HG03159 (cell line): ENCODE measurements around the gene SORCS2.

ENCODE experiments used
- ATAC-seq: cut with Tn5 transposase; IDR thresholded peaks from one replicate; pipeline ENCODE4 v1.9.1; 2021; ENCODE audit warnings: mild to moderate bottlenecking, moderate library complexity; ENCODE audit not compliant: unreplicated experiment

The SORCS2 gene

DNA sequence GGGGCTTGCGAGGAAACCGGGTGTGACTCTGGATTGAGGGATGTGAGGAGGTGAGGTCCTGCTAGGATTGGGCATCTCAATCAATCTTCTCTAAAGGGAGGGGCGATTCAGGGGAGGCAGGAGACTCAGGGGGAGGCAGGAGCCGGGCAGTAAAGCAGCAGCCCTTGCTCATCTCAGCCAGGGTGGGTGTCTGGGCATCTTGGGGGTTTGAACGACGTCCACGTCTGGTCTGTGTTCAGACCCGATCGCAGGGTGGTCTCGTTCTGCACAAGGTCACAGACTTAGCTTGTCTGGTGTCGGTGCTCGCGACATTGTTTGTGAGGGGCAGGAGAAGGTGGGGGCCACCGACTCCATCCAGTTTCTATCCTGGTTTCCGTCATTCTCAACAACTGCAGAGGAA, 473.7 kb downstream of the SORCS2 start:
- no peak for ATAC-seq

DNA sequence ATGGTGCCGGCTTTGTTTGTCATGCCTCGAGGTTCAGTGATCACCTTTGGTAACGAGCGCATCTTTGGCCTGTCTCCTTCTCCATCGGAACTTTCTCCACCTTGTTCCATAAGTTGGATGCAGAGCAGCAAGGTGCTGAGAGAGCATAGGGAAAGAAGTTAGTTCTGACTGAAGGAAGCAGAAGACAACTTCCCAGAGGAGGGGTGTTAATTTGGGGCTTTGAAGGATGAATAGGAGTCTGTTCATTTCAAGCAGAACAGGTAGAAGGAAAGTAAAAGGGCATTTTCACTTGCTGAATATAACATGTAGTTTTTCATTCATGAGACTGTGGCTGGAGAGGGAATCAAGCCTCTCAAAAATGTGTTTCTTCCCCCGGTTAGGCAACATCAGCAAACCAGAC, 474.4 kb downstream of the SORCS2 start:
- ATAC-seq, result no peak

DNA sequence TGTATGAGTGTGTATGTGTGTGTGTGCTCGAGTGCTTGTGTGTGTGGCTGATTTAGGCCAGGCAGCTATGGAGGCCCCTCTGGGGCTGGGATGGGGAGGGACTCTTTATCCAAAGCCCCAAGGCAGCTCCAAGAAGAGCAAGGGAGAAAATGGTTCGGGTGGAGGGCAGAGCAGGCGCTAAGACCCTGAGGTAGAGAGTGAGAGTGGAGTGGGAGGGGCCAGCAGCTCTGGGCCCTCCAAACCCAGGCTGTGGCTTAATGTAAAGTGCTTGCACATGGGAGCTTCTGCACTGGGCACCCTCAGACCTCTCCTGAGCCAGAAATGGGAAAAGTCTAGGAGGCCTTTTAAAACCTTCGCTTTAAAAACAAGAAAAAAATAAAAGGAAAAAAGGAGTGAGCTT, 475.9 kb downstream of the SORCS2 start:
- ATAC-seq, result no peak

DNA sequence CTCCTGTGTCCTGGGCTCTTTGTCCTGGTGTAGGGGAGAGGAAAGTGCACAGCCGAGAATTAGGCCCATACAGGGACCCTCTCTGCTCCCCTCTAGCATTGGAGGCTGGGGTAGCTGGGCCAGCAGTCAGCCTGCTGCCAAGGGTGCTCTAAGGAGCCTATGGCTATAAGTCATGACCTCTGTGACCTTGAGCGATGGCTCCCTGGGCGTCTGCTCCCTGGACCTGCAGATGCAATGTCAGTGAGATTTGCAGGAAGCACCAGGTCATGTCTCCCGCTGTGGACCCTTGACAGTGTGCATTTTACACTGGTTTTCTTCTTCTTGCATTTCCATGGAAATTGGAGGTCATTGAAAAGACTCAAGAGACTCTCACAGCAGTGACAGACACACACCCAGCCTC, 476.5 kb downstream of the SORCS2 start:
- no peak for ATAC-seq

DNA sequence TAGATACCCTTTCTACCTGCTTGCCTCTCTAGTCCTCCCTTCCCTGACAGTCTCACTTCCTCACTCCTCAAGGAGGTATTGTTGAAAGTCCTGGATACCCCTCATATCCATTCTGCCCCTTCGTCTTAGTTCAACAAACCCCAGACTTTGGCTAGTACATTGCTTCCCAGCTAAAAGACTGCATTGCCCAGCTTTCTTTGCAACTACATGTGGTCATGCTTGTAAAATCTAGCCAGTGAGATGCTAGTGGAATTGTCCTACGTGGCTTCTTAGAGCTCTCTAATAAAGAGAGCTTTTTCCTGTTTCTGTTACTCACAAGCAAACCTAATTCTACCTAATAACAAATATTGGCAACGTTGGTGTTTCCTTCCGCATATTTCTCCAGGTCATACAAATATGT, 480.3 kb downstream of the SORCS2 start:
- ATAC-seq, result no peak

DNA sequence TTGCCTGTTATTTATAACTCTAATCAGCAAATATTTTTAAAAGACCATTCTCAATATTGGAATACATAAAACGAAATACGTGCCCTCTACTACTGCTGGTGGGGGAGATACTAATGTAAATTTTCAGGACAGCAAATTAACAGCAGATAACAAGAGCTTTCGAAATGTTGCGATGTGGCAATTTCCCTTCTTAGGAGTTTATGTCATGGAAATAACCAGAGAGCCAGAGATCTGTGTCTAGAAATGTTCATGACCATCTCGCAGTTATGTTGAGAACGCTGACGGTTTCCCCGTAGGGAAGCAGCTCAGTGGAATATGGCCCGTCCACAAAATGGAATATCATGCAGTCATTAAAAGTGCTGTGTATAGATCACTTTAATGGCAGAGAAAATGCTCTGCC, 480.8 kb downstream of the SORCS2 start:
- ATAC-seq, result no peak

DNA sequence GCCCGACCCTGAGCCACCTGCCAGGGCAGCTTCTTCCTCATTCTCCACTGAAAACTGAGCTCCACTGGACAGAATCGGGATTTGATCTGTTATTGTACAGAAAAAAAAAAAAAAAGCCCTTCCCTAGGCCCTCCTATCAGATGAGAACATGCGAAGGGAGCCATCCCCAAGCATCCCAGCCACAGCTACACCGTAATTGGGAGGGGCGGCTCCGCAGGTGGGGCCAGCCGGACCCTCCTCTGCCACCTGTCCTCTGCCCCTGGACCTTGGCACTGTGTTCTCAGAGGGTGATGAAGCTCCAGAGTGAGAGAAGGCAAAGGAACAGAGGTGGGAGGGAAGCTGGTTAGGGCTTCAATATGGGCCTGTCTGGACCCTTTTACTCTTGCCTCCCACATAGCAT, 482.4 kb downstream of the SORCS2 start:
- ATAC-seq, result no peak

DNA sequence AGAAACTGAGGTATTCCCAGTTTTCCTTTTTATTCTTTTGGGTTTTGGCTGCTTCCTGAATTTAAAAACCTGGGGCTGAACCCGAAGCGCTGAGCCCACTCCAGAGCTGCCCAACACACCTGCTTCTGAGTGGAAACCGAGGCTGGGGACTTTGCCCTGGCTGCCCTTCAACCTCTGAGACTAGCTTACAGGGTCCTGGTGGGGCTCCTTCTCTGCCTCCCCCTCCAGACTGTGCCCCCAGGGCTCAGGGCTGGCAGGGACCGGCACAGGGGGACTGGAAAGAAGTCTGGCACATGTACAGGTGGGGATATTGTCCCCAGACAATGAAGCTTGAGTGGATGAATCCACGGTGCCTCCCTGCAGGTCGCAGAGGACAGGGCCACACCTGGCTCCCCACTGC, 482.8 kb downstream of the SORCS2 start:
- ATAC-seq, result no peak

DNA sequence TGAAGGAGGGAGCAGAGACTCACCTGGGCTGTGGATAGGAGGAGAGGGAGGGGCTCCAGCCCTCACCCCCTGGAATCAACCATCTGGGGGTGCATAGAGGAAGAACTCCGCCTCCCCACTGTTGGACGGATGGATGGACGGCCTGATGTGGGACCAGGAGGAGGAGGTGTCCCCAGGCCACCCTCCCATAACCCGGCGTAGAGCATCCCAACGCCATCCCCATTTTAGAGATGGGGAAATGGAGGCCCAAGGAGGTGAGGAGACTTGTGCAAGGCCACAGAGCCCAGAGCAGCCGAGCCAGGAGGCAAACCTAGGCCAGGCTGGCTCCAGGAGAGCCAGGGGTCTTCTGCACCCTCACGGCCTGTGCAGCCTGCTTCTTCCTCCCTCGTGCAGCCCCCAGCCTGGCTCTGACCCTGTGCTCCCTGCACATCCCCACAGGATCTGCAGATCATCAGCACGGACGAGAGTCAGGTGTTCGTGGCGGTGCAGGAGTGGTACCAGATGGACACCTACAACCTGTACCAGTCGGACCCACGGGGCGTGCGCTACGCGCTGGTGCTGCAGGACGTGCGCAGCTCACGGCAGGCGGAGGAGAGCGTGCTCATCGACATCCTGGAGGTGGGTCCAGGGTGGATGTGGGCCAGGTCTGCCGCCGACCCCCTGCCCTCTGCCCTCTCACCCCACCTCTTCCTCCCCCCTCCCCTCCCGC, 483.4 kb downstream of the SORCS2 start:
- ATAC-seq, result no peak

DNA sequence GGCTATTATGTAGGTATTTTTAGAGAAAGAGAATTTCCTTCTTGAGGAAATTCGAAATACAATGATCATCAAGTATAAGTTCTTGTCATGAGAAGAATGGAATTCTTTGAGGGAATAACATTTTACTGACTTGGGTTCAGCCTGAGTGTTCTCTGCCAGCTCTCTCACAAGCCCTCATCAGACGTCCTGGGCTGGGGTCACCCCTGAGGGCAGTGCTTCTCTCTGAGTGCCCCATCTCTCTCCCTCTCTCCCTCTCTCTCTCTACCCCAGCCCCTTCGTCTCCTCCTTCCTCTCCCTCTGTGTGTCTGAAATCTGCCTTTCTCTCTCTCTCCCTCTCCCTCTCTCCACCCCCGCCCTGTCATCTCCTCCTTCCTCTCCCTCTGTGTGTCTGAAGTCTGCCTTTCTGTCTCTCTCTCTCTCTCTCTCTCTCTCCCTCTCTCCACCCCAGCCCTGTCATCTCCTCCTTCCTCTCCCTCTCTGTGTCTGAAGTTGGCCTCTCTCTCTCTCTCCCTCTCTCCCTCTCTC, 484.1 kb downstream of the SORCS2 start:
- ATAC-seq, result no peak

DNA sequence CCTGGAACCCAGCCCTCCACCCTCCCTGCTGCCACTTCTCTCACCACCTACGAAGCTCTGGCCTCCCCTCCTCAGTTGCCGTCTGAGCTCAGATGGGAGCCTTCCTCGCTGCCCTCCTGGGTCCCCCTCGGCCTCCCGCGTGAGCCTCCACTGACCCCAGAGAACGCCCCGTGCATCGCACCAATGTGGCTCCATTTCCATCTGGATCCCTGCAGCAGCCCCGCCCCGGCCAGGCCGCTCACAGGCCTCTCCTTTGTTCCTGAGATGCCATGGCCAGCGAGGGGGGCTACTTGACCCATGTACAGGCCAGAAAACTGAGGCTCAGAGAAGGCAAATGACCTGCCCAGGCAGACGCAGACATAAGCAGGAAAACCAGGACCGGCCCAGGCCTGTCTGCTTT, 484.7 kb downstream of the SORCS2 start:
- no peak for ATAC-seq

DNA sequence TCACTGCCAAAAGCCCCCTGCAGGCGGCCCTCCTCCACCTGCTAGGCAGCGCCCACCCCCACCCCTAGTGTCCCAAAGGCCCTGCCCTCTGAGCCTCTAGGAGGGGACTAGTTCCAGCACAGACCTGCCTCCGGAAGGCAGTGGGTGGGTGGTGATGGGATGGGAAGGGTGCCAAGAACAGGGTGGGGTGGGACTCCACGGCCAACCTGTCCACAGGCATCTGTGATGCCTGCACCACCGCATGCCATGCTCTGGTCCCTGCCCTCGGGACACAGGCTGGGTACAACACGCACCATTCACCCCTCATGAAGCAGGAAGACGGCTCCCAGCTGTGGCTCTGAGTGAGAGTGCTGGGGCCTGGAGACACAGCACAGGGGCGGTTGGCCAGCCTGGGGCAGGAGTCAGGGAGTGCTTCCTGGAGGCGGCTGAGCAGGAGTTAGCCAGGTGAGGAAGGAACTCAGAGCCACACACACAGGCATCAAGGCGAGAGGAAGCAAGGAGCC, 485.5 kb downstream of the SORCS2 start:
- ATAC-seq, result no peak

DNA sequence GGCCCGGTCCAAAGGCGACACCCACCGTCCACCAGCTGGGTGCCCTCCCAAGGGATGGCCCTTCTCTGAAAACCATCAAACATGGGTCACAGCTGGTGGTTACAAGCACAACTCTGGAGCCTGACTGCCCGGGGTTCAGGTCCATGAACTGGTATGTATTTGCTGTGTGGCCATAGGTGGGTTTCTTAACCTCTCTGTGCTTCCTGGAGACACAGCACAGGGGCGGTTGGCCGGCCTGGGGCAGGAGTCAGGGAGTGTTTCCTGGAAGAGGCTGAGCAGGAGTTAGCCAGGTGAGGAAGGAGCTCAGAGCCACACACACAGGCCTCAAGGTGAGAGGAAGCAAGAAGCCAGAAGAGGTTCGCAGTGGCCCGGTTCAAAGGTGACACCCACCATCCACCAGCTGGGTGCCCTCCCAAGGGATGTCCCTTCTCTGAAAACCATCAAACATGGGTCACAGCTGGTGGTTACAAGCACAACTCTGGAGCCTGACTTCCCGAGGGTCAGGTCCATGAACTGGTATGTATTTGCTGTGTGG, 486.0 kb downstream of the SORCS2 start:
- no peak for ATAC-seq

DNA sequence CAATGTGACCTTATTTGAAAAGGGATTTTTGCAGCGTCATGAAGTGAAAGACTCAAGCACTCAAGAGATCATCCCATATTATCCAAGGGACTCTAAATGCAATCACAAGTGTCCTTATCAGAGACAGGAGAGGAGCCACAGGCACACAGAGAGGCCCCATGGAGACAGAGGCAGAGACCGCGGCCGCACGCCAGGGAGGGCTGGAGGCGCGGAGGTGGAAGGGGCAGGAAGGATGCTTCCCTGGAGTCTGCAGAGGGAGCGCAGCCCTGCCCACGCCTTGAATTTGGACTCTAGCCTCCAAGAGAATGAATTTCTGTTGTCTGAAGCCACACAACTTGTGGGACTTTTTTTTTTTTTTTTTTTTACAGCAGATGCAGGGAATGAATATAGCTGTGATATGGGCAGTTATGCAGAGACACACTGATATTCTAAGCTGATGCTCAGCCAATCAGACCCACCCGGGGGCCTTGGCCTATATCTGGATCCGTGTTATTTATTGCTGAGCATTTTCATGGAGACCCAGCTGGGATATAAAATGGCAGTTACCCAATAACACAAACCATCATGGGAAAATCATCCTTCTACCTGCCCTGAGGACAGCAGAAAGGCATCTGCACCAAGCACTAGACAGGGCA, 487.2 kb downstream of the SORCS2 start:
- ATAC-seq, result no peak

DNA sequence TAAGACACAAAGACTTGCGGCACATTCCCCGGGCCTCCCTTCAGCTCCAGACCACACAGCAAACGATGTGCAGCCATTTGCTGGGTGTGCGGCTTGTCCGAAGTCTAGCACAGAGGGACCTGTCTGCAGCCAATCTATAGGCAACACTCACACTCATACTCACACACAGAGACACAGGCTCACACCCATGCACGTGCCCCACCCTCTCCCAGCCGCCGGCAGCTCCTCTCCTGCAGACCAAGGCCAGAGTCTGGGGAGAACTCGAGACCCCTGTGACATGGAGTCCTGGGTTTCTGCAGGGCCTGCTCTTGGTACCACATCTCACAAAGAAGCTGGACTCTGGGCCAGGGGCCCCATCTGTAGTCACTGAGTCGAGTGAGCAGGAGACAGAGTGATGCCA, 487.8 kb downstream of the SORCS2 start:
- ATAC-seq, result no peak

DNA sequence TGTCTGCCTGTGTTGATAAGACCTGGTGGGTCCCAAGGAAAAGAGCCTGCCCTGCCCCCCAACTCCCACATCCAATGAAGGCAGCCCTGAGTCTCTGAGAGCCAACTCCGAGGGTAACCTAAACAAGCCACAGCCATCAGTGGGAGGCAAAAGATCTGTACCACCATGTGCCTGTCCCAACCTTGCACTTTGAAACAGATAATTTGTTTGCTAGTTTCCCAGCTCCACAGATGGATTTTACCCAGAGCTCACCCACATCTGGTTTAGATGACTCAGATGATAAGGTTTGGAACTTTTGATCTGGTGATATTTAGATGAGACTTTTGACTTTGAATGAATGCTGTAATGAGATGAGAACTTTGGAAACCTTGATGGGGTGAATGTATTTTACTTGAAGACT, 488.4 kb downstream of the SORCS2 start:
- ATAC-seq, result no peak

DNA sequence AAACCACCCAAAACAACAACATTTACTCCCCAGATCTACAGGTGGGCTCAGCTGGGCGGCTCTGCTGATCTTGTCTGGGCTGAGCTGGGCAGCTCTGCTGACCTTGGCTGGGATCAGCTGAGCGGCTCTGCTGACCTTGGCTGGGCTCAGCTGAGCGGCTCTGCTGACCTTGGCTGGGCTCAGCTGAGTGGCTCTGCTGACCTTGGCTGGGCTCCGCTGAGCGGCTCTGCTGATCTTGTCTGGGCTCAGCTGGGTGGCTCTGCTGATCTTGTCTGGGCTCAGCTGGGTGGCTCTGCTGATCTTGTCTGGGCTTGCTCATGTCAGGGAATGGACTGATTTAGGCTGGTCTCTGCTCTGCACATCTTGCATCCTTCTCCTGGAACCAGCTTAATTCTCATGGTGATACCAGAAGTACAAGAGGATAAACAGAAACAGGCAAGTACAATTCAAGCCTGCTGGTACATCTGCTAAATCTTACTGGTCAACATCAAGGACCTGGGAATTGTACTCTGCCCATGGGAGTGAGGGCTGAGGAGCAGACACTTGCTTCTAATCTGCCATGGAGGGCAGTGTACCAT, 490.9 kb downstream of the SORCS2 start:
- ATAC-seq, result no peak

DNA sequence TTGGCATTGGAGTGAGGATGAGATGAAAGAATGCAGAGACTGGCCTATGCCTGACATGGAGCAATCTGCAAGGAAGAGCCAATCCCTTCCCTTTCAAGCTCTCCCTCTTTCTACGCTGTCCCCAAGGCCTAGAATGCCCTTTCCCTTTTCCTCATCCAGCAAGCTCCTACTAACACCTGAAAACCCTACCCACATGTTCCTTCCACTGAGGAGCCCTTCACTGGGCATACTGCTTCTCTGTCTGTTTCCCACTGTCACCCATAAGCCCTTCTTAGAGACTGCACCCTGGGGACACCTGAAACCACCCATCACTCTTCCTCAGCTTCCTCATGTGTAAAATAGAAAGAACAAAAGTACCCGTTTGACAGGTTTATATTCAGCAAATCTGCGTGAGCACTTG, 492.0 kb downstream of the SORCS2 start:
- no peak for ATAC-seq

DNA sequence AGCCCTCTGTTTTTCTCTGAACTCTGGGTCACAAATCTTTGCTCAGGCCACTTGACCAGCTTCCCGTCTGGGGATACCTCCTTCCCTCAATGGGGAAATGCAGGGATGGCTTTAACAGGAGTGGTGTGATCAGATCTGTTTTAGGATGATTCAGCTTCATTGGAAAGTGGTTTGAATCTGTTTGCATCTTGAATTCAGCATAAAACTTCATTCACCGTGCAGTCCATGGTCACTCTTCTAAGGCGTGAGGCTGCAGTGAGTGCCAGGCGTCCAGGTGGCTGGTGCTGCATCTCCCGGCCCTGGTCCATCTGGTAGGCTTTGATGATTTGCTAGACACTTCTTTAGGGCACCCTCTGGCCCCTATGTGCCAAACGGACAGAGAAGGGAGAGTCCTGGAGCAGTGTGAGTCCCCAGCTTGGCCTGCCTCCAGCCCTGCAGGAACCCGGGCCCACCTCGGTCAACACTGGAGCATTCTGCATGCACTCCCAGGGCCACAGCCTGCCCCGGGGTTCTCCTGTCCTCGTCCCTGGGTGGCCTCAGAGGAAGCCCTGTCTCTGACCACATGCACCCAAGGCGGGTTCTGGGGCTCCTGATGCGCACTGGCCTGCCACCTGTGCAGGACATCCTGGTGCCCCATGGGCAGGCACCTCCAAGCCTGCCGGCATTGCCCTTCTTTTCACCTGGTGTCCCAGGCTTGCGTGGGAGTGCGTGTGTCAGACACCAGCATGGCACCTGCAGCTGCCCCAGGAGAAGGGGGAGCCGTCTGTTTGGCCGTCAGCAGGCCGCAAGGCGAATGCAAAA, 493.9 kb downstream of the SORCS2 start:
- ATAC-seq, result no peak

DNA sequence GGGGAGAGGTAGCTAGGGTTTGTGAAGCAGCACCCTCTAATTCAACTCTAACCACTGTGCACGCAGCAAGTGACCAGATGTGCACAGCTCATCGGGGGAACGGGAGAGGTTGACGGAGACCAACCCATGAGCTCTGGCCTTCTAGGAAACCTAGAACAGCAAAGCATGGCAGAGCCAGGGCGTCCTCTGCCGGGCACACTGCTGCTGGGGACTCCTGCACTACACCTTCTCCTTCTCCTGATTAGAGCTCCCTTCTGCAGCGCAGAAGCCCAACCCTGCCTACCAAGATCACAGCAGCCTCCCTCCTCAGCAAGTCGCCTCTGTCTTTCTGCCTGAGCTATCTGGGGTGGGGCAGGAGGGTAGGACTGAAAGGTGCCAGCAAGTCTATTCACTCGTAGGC, 494.7 kb downstream of the SORCS2 start:
- no peak for ATAC-seq

DNA sequence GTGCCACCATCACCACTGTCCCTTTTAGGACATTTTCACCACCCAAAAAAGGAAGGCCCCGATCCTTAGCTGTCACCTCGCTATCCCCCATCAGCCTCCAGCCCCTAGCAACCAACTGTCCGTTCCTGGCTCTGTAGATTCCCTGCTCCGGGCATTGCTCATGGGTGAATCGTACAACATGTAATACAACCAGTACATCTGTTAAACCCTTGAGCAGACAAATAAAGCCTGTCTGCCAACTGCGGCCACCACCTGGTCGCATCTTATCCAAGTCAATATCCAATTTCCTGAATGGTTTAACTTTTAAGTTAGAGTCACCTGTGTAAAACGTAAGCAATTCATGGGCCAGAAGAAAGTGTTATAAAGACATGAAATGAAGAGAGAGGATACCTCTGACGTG, 495.5 kb downstream of the SORCS2 start:
- no peak for ATAC-seq
